ENCODE data around the gene AFAP1L1. TPM values are rescaled to one million over a fixed set of nuclear protein-coding genes. Genes with fewer than 3 reads are reported as not detected.
A peak's percentile ranks its signal among the peaks of the same experiment; 100 is the strongest.

The AFAP1L1 gene
- total RNA-seq, 2 experiments from 2014 or later = not detected

DNA sequence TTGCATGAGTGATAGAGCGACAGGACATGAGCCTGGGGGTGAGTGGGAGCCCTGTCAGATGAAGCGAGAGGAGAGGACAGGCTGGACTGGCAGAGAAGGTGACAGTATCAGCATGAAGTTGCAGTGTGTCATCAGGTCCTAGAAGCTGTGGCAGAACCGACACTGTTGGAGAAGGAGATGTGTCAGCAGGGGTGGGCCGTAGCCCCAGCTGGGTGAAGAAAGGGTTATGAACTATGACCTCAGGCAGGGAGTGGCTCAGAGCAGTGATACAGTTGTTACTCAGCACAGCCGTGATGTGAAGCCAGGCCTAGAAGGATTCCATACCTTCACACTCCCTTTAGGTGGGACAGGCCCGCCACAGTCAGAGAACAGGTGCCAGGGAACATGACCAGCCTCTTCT lies 93.8 kb downstream of the AFAP1L1 start:
- TF ChIP-seq CTCF (conservative IDR thresholded peaks at IDR 0.05; ENCODE audit: low read length) (no peak), EZH2phosphoT487 (IDR thresholded peaks at IDR 0.05; ENCODE audit: borderline replicate concordance, low read depth, low read length) (no peak)
- H3K4me1 ChIP-seq (ENCODE audit: insufficient read depth, low read length, poor library complexity, severe bottlenecking) = peaks cover 5% of the 10 kb centered on the region
- H4K20me1 ChIP-seq (ENCODE audit: insufficient read depth, low read length) = no peaks in the 10 kb centered on the region
- no peak overlapping the region for H2AFZ ChIP-seq (ENCODE audit: low read length)
- no TSS peak for BruUV-seq (replicated peaks)
- H3K9me2 ChIP-seq (ENCODE audit: insufficient read depth, low read length) = no peaks in the 10 kb centered on the region
- ChIA-PET CTCF (ENCODE audit: unreplicated experiment) (no interaction called here), POLR2A (interaction anchor here (1.0 to 1.1 kb wide), 2 partner anchors 10 to 38 kb away, joined by 3 read pairs; no protein-coding TSS in a partner anchor)
- intact Hi-C loops (cut with micrococcal nuclease; ENCODE audit: unreplicated experiment) = no loop called here
- no peak overlapping the region for H3K4me2 ChIP-seq (ENCODE audit: low read length)
- no peak overlapping the region for H3K27ac ChIP-seq (ENCODE audit: low read depth, low read length, poor library complexity, severe bottlenecking)
- no peak for DNase-seq (ENCODE audit: low spot score)
- H3K9me3 ChIP-seq (ENCODE audit: low read length) = no peaks in the 10 kb centered on the region
- H3K36me3 ChIP-seq (ENCODE audit: insufficient read depth, low read length) = no peaks in the 10 kb centered on the region
- no peaks in the 10 kb centered on the region for H3K79me2 ChIP-seq (ENCODE audit: insufficient read depth, low read depth, low read length)
- no peak overlapping the region for H3K4me3 ChIP-seq (ENCODE audit: low read depth, low read length, poor library complexity, severe bottlenecking)

- Histone ChIP-seq H3K4me1 (ENCODE audit: insufficient read depth, low read length, poor library complexity, severe bottlenecking) (peaks cover 5% of the 10 kb centered on the region), H3K9me2 (ENCODE audit: insufficient read depth, low read length) (no peaks in the 10 kb centered on the region), H3K79me2 (ENCODE audit: insufficient read depth, low read depth, low read length) (no peaks in the 10 kb centered on the region), H3K9me3 (ENCODE audit: low read length) (no peaks in the 10 kb centered on the region), H4K20me1 (ENCODE audit: insufficient read depth, low read length) (no peaks in the 10 kb centered on the region), H3K27ac (ENCODE audit: low read depth, low read length, poor library complexity, severe bottlenecking) (no peak overlapping the region), H3K4me2 (ENCODE audit: low read length) (no peak overlapping the region), H3K4me3 (ENCODE audit: low read depth, low read length, poor library complexity, severe bottlenecking) (no peak overlapping the region), H3K36me3 (ENCODE audit: insufficient read depth, low read length) (no peaks in the 10 kb centered on the region), H2AFZ (ENCODE audit: low read length) (no peak overlapping the region)
- TF ChIP-seq CTCF (conservative IDR thresholded peaks at IDR 0.05; ENCODE audit: low read length) (no peak), EZH2phosphoT487 (IDR thresholded peaks at IDR 0.05; ENCODE audit: borderline replicate concordance, low read depth, low read length) (no peak)
- intact Hi-C loops (cut with micrococcal nuclease; ENCODE audit: unreplicated experiment) = no loop called here
- BruUV-seq (replicated peaks) = no TSS peak
- no peak for DNase-seq (ENCODE audit: low spot score)
- ChIA-PET CTCF (ENCODE audit: unreplicated experiment) (interaction anchor here (2.0 kb wide), 1 partner anchor 8 kb away, joined by 5 read pairs; the partner anchor contains the start of gene PCYOX1L), POLR2A (interaction anchor here (0.9 to 1.1 kb wide), 3 partner anchors 11 to 43 kb away, joined by 3 read pairs; no protein-coding TSS in a partner anchor)
Observed at GRCh38 chr5:149366169-149366729, 94.6 kb downstream of the AFAP1L1 start.

DNA sequence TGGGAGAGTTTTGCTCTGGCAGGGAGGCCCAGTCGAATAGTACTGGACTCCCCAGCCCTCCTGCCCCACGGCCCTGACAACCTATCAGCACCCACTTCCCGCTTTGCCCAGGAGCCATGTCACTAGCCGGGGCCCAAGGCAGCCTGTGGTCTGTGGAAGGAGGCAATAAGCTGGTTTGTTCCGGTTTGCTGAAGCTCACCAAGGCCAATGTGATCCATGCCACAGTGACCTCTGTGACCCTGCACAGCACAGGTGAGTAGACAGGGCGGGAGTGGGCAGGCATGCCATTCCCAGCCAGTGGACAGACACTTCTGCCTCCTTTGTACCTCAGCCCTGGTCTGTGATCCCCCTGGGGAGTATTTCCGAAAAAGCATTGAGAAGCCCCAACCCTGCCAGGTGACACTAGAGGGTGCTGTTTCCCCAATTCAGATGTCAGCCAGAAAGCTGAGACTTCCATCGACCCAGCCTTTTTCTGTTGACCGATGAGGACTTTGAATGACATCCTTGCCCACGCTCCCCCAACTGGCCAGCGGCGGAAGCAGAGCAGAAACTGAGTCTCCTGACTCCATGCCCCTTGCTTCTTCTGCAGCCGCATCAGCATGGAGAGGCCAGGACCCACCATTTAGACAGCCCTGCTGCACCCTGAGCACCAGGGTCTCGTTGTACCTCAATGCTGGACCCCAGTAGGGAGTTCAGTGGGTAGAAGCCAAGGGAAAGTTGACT lies 95.8 kb downstream of the AFAP1L1 start:
- H3K4me2 ChIP-seq (ENCODE audit: low read length) = no peak overlapping the region
- no peaks in the 10 kb centered on the region for H3K9me3 ChIP-seq (ENCODE audit: low read length)
- BruUV-seq (replicated peaks) = no TSS peak
- peak; percentile 69 for DNase-seq (ENCODE audit: low spot score)
- H3K9me2 ChIP-seq (ENCODE audit: insufficient read depth, low read length) = no peaks in the 10 kb centered on the region
- no peak overlapping the region for H2AFZ ChIP-seq (ENCODE audit: low read length)
- no peaks in the 10 kb centered on the region for H4K20me1 ChIP-seq (ENCODE audit: insufficient read depth, low read length)
- TF ChIP-seq CTCF (conservative IDR thresholded peaks at IDR 0.05; ENCODE audit: low read length) (peak; percentile 92), EZH2phosphoT487 (IDR thresholded peaks at IDR 0.05; ENCODE audit: borderline replicate concordance, low read depth, low read length) (no peak)
- no peak overlapping the region for H3K27ac ChIP-seq (ENCODE audit: low read depth, low read length, poor library complexity, severe bottlenecking)
- intact Hi-C loops (cut with micrococcal nuclease; ENCODE audit: unreplicated experiment) = no loop called here
- no peak overlapping the region for H3K4me3 ChIP-seq (ENCODE audit: low read depth, low read length, poor library complexity, severe bottlenecking)
- peaks cover 5% of the 10 kb centered on the region for H3K4me1 ChIP-seq (ENCODE audit: insufficient read depth, low read length, poor library complexity, severe bottlenecking)
- ChIA-PET CTCF (ENCODE audit: unreplicated experiment) (interaction anchor here (1.0 to 2.0 kb wide), 3 partner anchors 9 to 50 kb away, joined by 3 to 8 read pairs (median 5); partner anchors contain the start of gene PCYOX1L), POLR2A (interaction anchor here (0.9 to 1.4 kb wide), 3 partner anchors 10 to 208 kb away, joined by 3 to 6 read pairs (median 4); partner anchors contain the start of gene PCYOX1L)
- no peaks in the 10 kb centered on the region for H3K79me2 ChIP-seq (ENCODE audit: insufficient read depth, low read depth, low read length)
- no peaks in the 10 kb centered on the region for H3K36me3 ChIP-seq (ENCODE audit: insufficient read depth, low read length)

Measured in OCI-LY7 (cell line).